Type B pancreatic cell (in vitro differentiated cells): ENCODE measurements around the gene VSTM4. TPM values are rescaled to one million over a fixed set of nuclear protein-coding genes. Genes with fewer than 3 reads are reported as not detected.

Experiments used
- DNase-seq: peaks from one replicate; pipeline ENCODE4 v3.0.0; 2021; ENCODE audit warnings: mixed read lengths; ENCODE audit not compliant: unreplicated experiment; ENCODE audit errors: extremely low spot score
- H3K27ac Mint-ChIP-seq: 2 replicates; pipeline ENCODE4 v1.8.0; 2021; ENCODE audit warnings: mild to moderate bottlenecking, mixed read lengths
- H3K27me3 Mint-ChIP-seq: 2 replicates; pipeline ENCODE4 v1.8.0; 2021; ENCODE audit warnings: mixed read lengths
- H3K36me3 Mint-ChIP-seq: 2 replicates; pipeline ENCODE4 v1.8.0; 2021; ENCODE audit warnings: mixed read lengths
- H3K4me1 Mint-ChIP-seq: one replicate; pipeline ENCODE4 v1.8.0; 2021; ENCODE audit warnings: mixed read lengths; ENCODE audit not compliant: unreplicated experiment
- H3K4me3 Mint-ChIP-seq: 2 replicates; pipeline ENCODE4 v1.8.0; 2021; ENCODE audit warnings: mild to moderate bottlenecking, mixed read lengths
- H3K9me3 Mint-ChIP-seq: 2 replicates; pipeline ENCODE4 v1.8.0; 2021; ENCODE audit warnings: mixed read lengths
- total RNA-seq: library from RNA; stranded (reverse); gene quantifications from 2 replicates; pipeline ENCODE4 v1.2.1, GENCODE V29; 2021; ENCODE audit warnings: low replicate concordance
- TF ChIP-seq, protein P1 (sequence below): fragments of 200-600 bp; sonication (generic); conservative IDR thresholded peaks from 2 replicates; pipeline ENCODE4 v1.5.0; 2021; ENCODE audit warnings: antibody characterized with exemption, mild to moderate bottlenecking

The VSTM4 gene
- total RNA-seq, 1 donor from 2014 or later = 2.6 TPM

GRCh38 chr10:49052069-49052468 is 63.3 kb downstream of the VSTM4 start:
- peaks cover 3% of the 10 kb centered on the region for H3K36me3 Mint-ChIP-seq
- peaks cover 10% of the 10 kb centered on the region for H3K27me3 Mint-ChIP-seq
- H3K4me3 Mint-ChIP-seq = no peak overlapping the region
- H3K9me3 Mint-ChIP-seq = no peaks in the 10 kb centered on the region
- no peak for DNase-seq
- H3K4me1 Mint-ChIP-seq = peaks cover 14% of the 10 kb centered on the region
- TF ChIP-seq, protein P1, sequence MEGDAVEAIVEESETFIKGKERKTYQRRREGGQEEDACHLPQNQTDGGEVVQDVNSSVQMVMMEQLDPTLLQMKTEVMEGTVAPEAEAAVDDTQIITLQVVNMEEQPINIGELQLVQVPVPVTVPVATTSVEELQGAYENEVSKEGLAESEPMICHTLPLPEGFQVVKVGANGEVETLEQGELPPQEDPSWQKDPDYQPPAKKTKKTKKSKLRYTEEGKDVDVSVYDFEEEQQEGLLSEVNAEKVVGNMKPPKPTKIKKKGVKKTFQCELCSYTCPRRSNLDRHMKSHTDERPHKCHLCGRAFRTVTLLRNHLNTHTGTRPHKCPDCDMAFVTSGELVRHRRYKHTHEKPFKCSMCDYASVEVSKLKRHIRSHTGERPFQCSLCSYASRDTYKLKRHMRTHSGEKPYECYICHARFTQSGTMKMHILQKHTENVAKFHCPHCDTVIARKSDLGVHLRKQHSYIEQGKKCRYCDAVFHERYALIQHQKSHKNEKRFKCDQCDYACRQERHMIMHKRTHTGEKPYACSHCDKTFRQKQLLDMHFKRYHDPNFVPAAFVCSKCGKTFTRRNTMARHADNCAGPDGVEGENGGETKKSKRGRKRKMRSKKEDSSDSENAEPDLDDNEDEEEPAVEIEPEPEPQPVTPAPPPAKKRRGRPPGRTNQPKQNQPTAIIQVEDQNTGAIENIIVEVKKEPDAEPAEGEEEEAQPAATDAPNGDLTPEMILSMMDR = no peak
- no peak overlapping the region for H3K27ac Mint-ChIP-seq

GRCh38 chr10:49050906-49051305 is 64.4 kb downstream of the VSTM4 start:
- H3K4me3 Mint-ChIP-seq = no peak overlapping the region
- H3K27ac Mint-ChIP-seq = no peak overlapping the region
- no peak for DNase-seq

GRCh38 chr10:49050366-49050765 is 65.0 kb downstream of the VSTM4 start:
- Mint-ChIP-seq H3K27ac (no peak overlapping the region), H3K9me3 (peaks cover 6% of the 10 kb centered on the region), H3K4me3 (no peak overlapping the region), H3K36me3 (no peaks in the 10 kb centered on the region), H3K4me1 (peaks cover 7% of the 10 kb centered on the region), H3K27me3 (peaks cover 4% of the 10 kb centered on the region)
- TF ChIP-seq, protein P1 = no peak
- no peak for DNase-seq

More at GRCh38 chr10:49050906-49051305, 64.4 kb downstream of the VSTM4 start:
- Mint-ChIP-seq H3K4me1 (peaks cover 10% of the 10 kb centered on the region), H3K36me3 (no peaks in the 10 kb centered on the region), H3K27me3 (peaks cover 5% of the 10 kb centered on the region), H3K9me3 (peaks cover 3% of the 10 kb centered on the region)
- TF ChIP-seq, protein P1 = no peak

DNA sequence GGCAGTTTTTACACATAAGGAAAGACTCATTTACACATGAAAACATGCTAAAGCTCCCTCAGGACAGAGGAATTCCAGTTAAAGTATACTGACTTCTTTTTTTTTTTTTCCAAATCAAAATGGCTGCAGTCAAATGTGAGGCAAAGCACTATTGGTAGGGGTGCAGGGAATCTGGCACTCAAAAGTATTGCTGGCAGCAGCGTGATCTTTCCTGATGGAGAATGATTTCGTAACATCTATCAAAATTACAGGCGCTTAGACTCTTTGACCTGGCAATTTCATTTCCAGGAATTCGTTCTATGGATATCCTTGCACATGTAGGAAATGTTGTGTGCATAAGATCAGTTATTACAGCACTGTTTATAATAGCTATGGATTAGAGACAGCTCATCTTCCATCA is 65.7 kb downstream of the VSTM4 start:
- Mint-ChIP-seq H3K4me1 (peaks cover under 1% of the 10 kb centered on the region), H3K9me3 (peaks cover 6% of the 10 kb centered on the region), H3K36me3 (no peaks in the 10 kb centered on the region), H3K4me3 (no peak overlapping the region), H3K27me3 (peaks cover 4% of the 10 kb centered on the region), H3K27ac (no peak overlapping the region)
- no peak for DNase-seq
- TF ChIP-seq, protein P1 = no peak

- H3K4me1 Mint-ChIP-seq = no peaks in the 10 kb centered on the region
- H3K27ac Mint-ChIP-seq = no peak overlapping the region
- DNase-seq = no peak
- peaks cover 6% of the 10 kb centered on the region for H3K9me3 Mint-ChIP-seq
- peaks cover 4% of the 10 kb centered on the region for H3K27me3 Mint-ChIP-seq
- TF ChIP-seq, protein P1 = no peak
- no peak overlapping the region for H3K4me3 Mint-ChIP-seq
- no peaks in the 10 kb centered on the region for H3K36me3 Mint-ChIP-seq
These were observed 68.1 kb downstream of the VSTM4 start for GRCh38 chr10:49047128-49047639.
